Natural killer cell treated with Interleukin-12 subunit alpha and Interleukin-12 subunit beta and Interleukin-15 and Interleukin-18, amount 100 ng/mL, for 72 hours (primary cell): Measurements from ENCODE around the gene DOHH. TPM values are rescaled to one million over a fixed set of nuclear protein-coding genes. Genes with fewer than 3 reads are reported as not detected.

Source experiments
- ATAC-seq, 2 donors: fragments of 150-1000 bp; cut with Tn5 transposase in 1 of 2; sonication (Bioruptor Pico), chemical (Tn5 transposase) in 1 of 2; 2 replicates each; pipeline ENCODE4 v1.10.0; 2021
- DNase-seq: peaks from one replicate; pipeline ENCODE4 v3.0.0; 2022; ENCODE audit warnings: low spot score
- H3K27ac Mint-ChIP-seq, 2 donors: 1 replicate in 1 of 2; 2 replicates in 1 of 2; pipeline ENCODE4 v1.8.0; 2022; ENCODE audit warnings: mixed read lengths in 2 of 2, mild to moderate bottlenecking in 1 of 2, moderate library complexity in 1 of 2
- H3K27me3 Mint-ChIP-seq, 2 donors: 1 replicate in 1 of 2; 2 replicates in 1 of 2; pipeline ENCODE4 v1.8.0; 2022; ENCODE audit warnings: mixed read lengths in 2 of 2
- H3K36me3 Mint-ChIP-seq: one replicate; pipeline ENCODE4 v1.8.0; 2022; ENCODE audit warnings: mixed read lengths
- H3K4me1 Mint-ChIP-seq, 2 donors: 1 replicate in 1 of 2; 2 replicates in 1 of 2; pipeline ENCODE4 v1.8.0; 2022; ENCODE audit warnings: low read depth in 2 of 2, mixed read lengths in 2 of 2, mild to moderate bottlenecking in 1 of 2
- H3K4me3 Mint-ChIP-seq: one replicate; pipeline ENCODE4 v1.8.0; 2022; ENCODE audit warnings: mixed read lengths
- H3K9me3 Mint-ChIP-seq: 2 replicates; pipeline ENCODE4 v1.8.0; 2022; ENCODE audit warnings: mixed read lengths
- total RNA-seq, 2 donors: library from RNA; stranded (reverse); gene quantifications; one replicate each; pipeline ENCODE4 v1.2.3, GENCODE V29; 2022

The DOHH gene
- total RNA-seq, 2 donors from 2014 or later, result 16.1 to 28.6 TPM

- H3K27me3 Mint-ChIP-seq, result no peaks in the 10 kb centered on the region
- no peak for ATAC-seq
- no peaks in the 10 kb centered on the region for H3K36me3 Mint-ChIP-seq
These were observed 59.1 kb downstream of the DOHH start for GRCh38 chr19:3441089-3441985.

More at GRCh38 chr19:3441089-3441985, 59.1 kb downstream of the DOHH start:
- Mint-ChIP-seq H3K9me3 (no peaks in the 10 kb centered on the region), H3K4me1 (peaks cover 6 to 11% of the 10 kb centered on the region in 2 donors), H3K27ac (no peak overlapping the region), H3K4me3 (no peak overlapping the region)
- DNase-seq, result no peak

Other genes with a start within 250 kb of the DOHH start
- 10 to 100 TPM; 21.4 to 41.7 TPM for gene NFIC, start 134.1 kb downstream of the DOHH start, total RNA-seq
- under 1 TPM in 1 of 2 donors, not detected in 1; 0.62 TPM for gene SMIM24, start 20.1 kb downstream of the DOHH start, total RNA-seq
- not detected for gene SMIM44, start 17.2 kb downstream of the DOHH start, total RNA-seq
- gene FZR1, start 5.6 kb upstream of the DOHH start, total RNA-seq, result 10 to 100 TPM; 51.4 to 63.0 TPM
- gene TEKTIP1, start 38.5 kb upstream of the DOHH start, total RNA-seq, result 1 to 10 TPM; 3.3 to 4.4 TPM
- gene MFSD12, start 56.9 kb upstream of the DOHH start, total RNA-seq, result 10 to 100 TPM; 72.2 to 73.1 TPM
- 10 to 100 TPM; 38.2 to 48.0 TPM for gene HMG20B, start 72.3 kb upstream of the DOHH start, total RNA-seq
- gene GIPC3, start 84.8 kb upstream of the DOHH start, total RNA-seq, result under 1 TPM; 0.25 to 0.40 TPM
- under 1 TPM in 1 of 2 donors, not detected in 1; 0.28 TPM for gene TBXA2R, start 106.2 kb upstream of the DOHH start, total RNA-seq
- 10 to 100 TPM; 28.9 to 44.7 TPM for gene CACTIN, start 126.1 kb upstream of the DOHH start, total RNA-seq
- gene PIP5K1C, start 199.8 kb upstream of the DOHH start, total RNA-seq, result 10 to 100 TPM; 27.0 to 29.6 TPM
- 1 to 10 TPM in 1 of 2 donors, under 1 TPM in 1; 0.57 to 2.1 TPM for gene TJP3, start 207.7 kb upstream of the DOHH start, total RNA-seq